Hematopoietic multipotent progenitor cell treated with erythropoietin and hydrocortisone succinate and interleukin-3 and kit ligand, for 4 days (in vitro differentiated cells): ENCODE data around the gene NUP214.
"Not testable (repeated sequence)": the region's sequence is repeated elsewhere in the genome, so short reads cannot be mapped to it uniquely, and the experiment has no call there.

Experiments used
- DNase-seq: peaks from one replicate; pipeline ENCODE4 v3.0.0-alpha.2; 2015

Gene NUP214

GRCh38 chr9:131237931-131238401 is 112.6 kb downstream of the NUP214 start:
- DNase-seq = peak; percentile 95

DNA sequence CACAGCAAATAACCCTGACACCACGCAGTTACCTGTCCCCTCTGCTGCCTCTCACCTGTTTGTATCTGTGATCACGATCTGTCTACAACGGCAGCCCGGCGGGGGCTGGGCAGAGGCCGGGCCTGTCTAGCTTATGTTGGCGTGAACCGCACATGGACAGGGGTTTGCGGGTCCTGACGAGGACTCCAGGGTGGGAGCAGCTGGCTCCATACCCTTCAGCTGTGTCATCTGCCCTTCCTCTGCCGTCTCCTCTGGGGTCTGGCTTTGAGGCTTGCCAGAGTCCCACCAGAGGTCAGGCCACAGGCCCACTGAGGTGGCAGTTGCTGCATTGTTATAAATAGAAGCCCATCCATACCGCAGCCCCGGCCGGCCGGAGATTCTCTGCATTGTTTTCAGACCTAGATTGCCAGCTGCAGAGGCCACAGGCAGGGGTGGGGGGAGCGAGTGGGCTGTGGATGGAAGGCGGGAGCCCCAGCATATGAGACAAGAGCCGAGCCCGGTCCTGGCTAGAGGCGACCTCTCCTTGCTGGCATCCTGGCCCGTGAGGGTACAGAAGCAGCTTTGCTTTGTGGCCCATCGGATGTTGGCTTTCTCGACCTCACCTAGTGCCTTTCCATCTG is 113.1 kb downstream of the NUP214 start:
- DNase-seq = peak; percentile 87

DNA sequence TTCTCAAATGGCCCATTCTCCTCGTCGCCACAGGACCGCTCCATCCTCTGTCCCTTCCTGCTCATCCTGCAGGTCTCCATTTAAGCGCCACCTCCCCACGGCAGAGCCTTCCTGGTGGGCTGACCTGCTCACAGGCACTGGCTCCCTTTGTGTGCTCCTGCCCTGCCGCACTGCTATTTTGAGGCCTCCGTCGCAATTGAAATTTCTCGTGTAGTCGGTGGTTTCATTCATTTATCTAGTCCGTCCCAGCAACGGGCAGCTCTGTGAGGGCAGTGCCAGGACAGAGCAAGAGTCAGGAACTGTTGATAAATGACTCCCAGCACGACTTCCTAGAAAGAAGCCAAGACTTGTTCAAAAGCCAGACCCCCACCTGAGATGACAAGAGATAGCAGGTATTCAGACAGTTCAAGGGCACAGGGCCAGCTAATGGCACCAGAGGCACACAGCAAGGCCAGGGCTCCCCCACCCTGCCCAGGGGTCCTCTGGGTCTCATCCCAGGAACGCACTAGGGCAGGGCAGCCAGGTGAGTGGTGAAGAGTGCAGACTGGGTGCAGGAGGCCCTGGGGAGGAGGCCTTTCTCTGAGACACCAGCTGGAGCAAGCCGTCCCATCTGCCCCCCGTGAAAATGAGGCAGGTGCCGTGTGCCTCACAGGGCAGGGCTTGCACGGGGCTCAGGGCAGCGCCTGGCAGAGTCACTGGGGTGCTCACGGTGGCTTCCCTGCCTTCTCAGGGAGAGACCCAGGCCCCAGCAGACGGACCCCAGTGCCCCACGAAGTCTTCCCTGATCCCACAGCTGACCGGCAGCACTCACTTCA is 114.0 kb downstream of the NUP214 start:
- DNase-seq = peak; percentile 23

DNA sequence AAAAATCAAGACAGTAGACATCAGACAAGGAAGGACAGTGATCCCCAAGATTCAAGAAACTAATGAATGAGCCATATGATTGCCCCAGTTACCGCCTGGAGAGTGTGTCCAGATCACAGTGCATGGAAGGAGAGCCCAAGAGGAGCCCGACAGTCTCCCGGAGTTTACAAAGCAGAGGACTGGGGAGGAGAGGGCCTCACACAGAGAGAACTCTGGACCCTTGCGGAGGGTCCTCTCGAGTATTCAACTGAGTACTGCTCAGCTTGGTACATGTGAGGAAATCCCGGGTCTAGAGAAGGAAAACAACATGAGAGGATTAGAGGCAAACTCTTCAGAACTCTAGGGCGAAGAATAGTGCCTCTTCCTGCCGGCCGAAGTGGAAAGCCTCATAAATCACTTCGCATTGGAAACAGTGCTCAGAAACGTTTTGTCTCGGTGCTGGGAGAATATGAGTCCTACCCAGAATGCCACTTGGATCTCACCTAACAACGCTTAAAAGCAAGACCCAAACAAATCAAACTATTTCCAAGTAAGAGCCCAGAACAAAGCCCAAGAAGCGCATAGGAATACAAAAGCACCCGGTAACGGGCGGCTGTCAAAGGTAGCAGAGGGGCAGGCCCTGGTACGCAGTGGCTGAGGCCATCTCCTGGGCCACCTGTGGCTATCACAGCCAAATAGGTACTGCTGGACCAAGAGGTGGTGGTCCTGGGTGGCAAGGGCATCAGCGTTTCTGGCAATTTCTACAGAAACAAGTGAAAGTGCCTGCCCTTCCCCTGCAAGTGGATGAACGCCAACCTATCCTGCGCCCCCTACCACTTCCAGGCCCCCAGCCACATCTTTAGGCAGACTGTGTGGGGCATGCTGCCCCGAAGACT is 114.9 kb downstream of the NUP214 start:
- DNase-seq = no peak

- DNase-seq = not testable (repeated sequence)
These were observed 118.9 kb downstream of the NUP214 start for GRCh38 chr9:131244331-131244730.

GRCh38 chr9:131246618-131247017 is 121.2 kb downstream of the NUP214 start:
- no peak for DNase-seq

DNA sequence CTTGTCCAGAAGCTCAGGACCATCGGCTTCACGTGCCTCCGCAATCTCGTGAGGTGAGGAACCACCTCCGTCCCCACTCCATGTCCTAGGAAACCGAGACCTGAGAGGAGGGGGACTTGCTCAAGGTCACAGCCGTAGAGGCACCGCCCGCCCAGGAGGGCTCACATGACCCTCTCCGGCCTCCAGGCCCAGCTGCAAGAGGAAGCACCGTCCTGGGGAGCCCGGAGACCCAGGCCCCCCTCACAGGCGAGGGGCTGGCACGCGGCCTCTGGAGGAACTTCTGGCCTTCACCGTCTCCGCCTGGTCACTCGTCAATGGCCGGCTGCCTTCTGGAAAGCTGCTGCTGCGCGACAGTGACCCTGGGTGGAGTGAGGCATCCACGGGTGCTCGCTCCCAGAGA is 126.7 kb downstream of the NUP214 start:
- no peak for DNase-seq

- peak; percentile 84 for DNase-seq
These were observed 128.6 kb downstream of the NUP214 start for GRCh38 chr9:131253891-131254491.

DNA sequence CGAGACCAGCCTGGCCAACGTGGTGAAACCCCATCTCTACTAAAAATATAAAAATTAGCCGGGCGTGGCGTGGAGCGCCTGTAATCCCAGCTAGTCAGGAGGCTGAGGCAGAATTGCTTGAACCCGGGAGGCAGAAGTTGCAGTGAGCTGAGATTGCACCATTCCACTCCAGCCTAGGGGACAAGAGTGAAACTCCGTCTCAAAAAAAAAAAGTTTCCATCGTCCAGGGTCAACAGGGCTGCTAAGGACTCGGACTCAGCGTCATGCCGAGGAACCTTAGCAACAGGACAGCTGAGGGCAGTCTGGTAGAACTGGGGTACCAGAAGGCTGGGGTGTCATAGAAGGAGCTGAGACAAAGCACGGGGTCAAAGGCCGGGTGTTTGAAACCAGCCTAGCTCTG is 129.2 kb downstream of the NUP214 start:
- no peak for DNase-seq

DNA sequence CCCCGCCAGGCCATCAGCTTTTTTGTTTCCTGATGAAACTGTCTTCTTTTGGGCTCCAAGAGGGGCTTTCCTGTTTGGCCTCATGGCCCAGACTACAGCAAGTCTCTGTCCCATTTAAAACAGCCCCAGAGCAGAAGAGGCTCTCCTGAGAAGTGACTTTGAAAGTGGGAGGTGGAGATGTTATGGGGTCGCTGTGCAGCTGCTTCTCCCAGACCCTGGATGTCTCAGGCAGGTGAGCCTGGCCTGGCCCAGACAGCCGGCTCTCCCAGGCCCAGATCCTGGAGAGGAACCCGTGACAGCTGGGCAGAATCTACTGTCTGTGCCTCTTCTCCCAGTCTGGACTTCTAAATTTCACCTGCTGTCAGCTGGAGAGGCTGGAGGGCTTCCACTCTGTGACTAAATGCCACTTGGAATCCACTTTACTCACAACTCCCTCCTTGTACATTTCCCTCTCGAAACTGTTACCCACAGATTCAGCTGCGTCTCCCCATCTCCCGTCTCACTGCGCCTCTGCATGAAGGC is 130.4 kb downstream of the NUP214 start:
- DNase-seq = no peak

- DNase-seq = peak; percentile 5
These were observed 132.1 kb downstream of the NUP214 start for GRCh38 chr9:131257266-131258025.

DNA sequence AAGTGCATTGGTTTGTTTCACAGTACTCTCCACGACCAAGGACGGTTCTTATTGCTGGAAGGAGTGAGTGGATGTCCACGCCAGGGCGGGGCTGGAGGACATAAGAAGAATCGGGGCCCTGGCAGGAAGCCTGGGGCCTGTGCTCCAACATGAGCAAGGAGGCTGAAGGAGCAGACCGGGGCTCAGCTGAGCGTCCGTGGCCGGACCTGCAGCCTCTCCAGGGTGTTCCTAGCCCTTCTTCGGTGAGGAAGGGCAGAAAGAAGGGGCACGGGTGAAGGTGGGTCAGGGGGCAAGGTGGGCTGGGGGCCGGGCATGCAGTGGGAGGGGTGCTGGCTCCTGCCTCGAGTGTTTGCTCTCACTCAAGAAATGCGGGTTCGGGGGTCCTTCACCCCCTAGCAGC is 132.8 kb downstream of the NUP214 start:
- peak; percentile 11 for DNase-seq

DNA sequence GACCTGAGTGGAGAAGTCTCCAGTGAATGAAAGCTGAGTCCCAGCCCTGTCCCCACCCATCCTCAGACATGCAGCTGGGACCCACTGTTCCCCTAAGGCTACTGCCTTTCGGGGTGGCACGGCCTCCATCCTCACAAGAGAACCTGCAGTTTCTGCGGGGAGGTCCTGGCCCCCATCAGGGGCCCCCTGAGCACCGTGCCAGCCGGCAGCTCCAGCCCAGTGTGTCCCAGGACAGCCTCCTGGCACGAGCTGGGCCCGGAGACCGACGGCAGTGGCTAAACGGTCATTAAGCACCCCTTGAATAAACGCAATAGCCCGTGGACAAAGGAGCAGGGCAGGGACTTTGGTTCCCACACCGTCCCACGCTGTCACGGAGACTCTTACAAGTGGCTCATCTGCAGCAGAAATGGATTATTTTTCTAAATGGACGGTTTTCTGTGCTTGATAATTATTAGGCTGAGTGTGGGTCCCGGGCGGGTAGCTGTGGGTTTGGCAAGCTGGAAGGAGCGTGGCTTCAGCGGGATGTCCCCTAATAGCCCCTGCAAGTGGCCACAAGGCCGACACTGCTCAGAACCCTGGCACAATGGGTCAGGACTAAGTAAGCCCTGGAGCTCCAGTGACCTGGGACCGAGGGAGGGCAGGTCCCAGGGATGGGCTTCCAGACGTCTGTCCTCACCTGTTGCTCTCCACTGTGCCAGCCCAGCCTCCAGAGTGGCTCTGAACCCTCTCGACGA is 133.5 kb downstream of the NUP214 start:
- peak; percentile 1 for DNase-seq

DNA sequence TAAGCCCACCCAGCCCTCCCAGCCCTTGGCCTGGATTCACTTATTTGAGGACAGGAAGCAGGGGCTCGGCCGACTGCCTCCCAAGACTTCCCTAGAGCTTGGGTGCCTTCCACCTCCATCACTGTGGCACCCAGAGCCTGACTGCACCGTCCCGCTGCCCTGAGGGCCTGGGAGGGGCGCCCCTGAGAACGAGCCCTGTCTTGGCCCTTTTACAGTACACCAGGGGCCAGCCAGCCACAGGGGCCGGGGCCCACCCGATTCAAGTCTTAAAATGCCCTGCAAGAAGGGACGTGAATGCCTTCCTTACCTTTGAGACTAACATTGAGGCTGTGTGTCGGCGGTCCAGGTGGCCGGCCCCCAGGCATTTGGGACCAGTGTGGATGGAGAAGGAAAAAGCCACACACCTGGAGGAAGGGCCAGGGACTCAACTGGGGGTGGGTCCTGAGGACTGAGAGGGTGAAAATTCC is 134.1 kb downstream of the NUP214 start:
- DNase-seq = no peak

DNA sequence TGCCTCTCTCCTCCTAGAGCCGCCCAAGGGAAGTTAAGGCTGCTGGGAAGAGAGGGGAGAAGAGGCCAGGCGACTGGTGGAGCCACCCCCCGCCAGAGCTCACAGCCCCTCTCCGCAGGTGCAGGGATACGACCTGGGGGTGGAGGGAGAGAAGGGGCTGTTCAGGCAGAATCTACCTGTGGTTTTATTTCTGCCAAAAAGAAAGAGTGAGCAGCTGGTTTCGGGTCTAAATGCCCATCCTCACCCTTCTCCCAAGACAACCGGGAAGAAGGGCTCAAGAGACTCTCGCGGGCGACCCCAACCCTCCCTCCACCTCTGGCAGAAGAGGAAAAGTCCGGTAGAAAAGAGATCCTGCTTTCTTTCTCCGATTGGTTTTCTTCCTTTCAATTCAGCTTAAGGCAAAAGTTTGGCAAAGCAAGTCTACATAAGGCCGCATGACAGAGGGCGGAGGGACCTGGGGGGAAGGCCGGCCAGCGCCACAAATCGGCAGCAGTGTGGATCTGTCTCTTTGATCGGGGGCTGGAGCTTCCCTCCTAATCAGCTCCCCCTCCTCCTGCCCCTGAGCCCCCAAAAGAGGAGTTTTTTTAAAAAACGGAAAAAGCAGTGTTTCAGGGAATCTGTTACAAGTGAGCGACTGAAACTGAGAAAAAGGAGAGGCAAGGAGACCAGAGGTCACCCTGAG is 134.7 kb downstream of the NUP214 start:
- DNase-seq = no peak

DNA sequence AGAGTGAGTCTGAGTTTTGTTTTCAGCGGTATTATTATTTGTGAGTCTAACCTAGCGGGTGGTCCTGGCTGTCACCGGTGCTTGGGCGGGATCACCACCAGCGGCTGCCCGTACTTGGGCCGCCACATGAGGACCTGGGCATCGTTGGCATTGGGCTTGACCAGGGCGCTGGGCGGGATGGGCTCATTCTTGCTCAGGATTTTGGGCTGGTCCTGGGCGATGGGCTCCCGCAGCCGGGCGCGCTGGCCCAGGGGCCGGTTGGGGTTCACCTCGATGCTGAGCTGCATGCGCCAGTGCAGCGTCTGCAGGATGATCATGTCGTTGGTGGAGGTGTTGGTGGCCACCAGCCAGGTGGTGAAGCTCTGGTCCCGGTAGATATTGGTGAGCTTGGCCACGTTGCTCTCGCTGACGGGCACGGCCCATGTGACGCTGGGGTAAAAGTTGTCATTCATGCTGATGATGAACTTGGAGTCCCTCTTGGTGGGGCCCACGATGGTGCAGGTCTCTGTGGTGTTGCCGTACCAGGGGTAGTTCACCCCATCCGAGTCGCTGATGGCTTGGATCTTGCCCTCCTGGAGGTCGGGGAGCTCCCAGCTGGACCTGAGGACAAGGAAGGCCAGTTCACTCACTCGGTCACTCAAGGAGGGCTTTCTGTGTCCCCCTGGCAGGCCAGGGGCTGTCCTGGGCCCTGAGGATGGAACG is 135.5 kb downstream of the NUP214 start:
- DNase-seq = no peak

DNA sequence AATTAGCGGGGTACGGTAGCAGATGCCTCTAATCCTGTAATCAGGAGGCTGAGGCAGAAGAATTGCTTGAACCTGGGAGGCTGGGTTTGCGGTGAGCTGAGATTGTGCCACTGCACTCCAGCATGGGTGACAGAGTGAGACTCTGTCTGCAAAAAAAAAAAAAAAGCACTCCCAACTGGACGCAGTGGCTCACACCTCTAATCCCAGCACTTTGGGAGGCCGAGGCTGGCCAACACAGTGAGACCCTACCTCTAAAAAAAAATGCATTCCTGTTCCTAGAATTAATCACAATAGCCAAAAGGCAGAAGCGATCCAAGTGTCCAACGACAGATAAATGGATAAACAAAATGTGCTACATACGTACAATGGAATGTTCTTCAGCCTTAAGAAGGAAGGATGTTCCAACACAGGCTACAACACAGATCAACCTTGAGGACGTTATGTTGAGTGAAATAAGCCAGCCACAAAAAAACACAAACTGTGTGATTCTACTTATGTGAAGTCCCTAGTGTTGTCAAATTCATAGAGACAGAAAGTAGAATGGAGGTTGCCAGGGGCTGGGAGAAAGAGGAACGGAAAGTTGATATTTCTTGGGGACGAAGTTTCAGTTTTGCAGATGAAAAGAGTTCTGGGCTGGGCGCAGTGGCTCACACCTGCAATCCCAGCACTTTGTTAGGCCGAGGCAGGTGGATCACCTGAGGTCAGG is 137.1 kb downstream of the NUP214 start:
- no peak for DNase-seq

DNA sequence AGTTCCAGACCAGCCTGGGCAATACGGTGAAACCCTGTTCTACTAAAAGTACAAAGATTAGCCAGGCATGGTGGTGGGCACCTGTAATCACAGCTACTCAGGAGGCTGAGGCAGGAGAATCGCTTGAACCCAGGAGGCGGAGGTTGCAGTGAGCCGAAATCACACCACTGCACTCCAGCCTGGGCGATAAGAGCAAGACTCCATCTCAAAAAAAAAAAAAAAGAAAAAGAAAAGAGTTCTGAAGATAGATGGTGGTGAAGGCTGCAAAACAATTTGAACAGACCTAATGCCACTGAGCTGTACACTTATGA is 137.6 kb downstream of the NUP214 start:
- DNase-seq = not testable (repeated sequence)

DNA sequence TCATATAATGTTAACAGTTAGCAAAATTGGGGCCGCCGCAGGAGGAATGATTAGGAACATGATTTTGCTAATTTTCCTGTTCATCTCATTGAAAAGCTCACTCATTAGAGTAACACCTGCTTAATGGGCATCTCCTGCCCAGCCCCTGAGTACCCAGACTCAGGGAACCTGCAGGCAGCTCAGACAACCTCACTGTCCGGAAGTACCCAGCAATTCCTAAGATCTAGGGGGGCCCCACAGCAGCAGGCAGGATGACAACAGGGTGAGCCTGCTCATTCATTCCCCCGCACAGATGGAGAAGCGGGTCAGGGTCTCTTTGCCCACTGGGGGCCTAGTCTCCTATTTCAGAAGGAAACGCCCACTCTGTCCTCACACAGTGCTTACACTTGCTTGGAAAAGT is 138.3 kb downstream of the NUP214 start:
- DNase-seq = no peak
